ENCODE measurements around the gene RANBP1. TPM values are rescaled to one million over a fixed set of nuclear protein-coding genes. Genes with fewer than 3 reads are reported as not detected.

RANBP1 gene
- total RNA-seq, 4 donors from 2014 or later = 79.4 to 147 (median 120) TPM

DNA sequence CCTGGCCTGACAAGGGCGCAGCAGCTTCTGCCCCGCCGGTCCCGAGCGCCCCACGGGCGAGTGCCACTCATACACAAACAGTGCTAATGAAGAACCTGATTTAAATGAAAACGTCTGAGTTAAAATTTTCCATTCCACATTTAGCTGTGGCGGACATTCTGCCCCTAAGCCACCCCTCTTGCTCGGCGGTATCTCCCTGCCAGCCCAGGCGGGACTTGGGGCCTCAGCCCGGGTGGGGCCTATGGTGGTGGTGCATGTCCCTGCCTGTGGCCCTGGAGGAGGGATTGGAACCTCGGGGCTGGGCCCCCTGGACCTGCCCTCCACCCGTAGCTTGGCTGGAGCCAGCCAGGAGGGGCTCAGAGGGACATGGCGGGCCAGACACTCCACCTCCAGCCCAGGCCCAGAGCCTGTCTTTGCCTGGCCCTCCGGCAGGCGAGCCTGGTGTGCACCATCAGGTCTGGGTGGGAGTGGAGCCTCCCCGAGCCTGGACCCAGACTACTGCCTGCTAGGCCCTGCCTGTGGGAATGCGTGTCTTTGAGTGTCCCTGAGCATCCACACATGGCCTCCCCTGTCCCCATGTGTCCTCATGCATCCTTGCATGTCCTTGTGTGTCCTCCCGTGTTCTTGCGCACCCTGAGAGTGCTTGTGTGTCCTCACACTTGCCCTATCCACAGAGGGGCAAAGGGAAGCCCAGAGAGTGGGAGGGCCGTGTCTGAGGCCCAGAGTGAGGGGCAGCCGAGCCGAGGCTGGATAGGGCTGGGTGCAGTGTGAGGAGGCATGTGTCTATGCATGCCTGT is 20.1 kb downstream of the RANBP1 start:
- in situ Hi-C loops (cut with MboI; ENCODE audit: low sequenced_read_pairs in 4 of 4) = no loop called here
- Histone ChIP-seq H3K36me3 (no peaks in the 10 kb centered on the region), H3K27me3 (no peaks in the 10 kb centered on the region), H3K9me3 (no peaks in the 10 kb centered on the region), H3K4me3 (no peak overlapping the region), H3K27ac (peak overlapping the region in 1 of 4 donors; percentile 9), H3K4me1 (peaks cover 47 to 65% of the 10 kb centered on the region in 2 donors)
- no peak for DNase-seq
- no peak for ATAC-seq
- intact Hi-C loops (cut with DNase I; ENCODE audit: low total_unique reads) = no loop called here
- TF ChIP-seq, protein P1, sequence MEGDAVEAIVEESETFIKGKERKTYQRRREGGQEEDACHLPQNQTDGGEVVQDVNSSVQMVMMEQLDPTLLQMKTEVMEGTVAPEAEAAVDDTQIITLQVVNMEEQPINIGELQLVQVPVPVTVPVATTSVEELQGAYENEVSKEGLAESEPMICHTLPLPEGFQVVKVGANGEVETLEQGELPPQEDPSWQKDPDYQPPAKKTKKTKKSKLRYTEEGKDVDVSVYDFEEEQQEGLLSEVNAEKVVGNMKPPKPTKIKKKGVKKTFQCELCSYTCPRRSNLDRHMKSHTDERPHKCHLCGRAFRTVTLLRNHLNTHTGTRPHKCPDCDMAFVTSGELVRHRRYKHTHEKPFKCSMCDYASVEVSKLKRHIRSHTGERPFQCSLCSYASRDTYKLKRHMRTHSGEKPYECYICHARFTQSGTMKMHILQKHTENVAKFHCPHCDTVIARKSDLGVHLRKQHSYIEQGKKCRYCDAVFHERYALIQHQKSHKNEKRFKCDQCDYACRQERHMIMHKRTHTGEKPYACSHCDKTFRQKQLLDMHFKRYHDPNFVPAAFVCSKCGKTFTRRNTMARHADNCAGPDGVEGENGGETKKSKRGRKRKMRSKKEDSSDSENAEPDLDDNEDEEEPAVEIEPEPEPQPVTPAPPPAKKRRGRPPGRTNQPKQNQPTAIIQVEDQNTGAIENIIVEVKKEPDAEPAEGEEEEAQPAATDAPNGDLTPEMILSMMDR (IDR thresholded peaks at IDR 0.05 in 4 of 5, conservative IDR thresholded peaks at IDR 0.05 in 1 of 5) = no peak
- TF ChIP-seq POLR2A (IDR thresholded peaks at IDR 0.05) = no peak

DNA sequence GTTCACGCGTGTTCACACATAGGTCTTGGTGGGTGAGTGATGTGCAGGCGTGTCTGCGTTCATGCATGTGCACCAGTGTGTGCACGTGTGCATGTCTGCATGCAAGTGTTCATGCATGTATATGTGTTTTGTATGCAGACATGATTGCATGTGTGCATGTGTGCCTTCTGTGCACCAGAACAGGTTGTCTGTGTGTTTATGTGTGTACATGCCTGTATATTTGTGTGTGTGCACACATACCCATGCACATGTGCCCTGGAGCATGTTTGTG is 20.6 kb downstream of the RANBP1 start:
- H3K36me3 ChIP-seq = no peaks in the 10 kb centered on the region
- in situ Hi-C loops (cut with MboI; ENCODE audit: low sequenced_read_pairs in 4 of 4) = no loop called here

DNA sequence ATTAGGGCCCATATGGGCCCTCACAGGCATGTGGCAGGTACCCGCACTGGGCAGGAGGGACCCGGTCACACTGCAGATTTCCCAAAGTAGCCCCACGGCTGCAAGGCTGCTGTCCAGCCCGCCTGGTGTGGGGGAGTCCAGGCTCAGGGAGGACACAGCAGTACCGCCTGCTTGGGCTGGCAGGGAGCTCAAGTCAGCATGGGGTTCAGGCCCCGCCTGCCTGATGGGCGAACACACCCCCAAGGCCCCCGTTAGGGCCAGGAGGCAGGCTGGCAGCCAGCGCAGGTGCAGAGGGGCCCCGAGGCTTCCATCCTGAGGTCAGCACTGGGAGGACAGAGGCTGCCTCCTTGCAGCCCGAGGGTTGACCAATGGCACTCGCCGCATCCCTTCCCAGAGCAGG is 21.2 kb downstream of the RANBP1 start:
- no peak for ATAC-seq
- in situ Hi-C loops (cut with MboI; ENCODE audit: low sequenced_read_pairs in 4 of 4) = no loop called here

More for the DNA sequence above, 20.6 kb downstream of the RANBP1 start:
- TF ChIP-seq POLR2A (IDR thresholded peaks at IDR 0.05) = no peak
- TF ChIP-seq, protein P1 (IDR thresholded peaks at IDR 0.05 in 4 of 5, conservative IDR thresholded peaks at IDR 0.05 in 1 of 5) = no peak
- H3K4me1 ChIP-seq = peaks cover 47 to 65% of the 10 kb centered on the region in 2 donors
- intact Hi-C loops (cut with DNase I; ENCODE audit: low total_unique reads) = no loop called here
- no peaks in the 10 kb centered on the region for H3K27me3 ChIP-seq
- H3K27ac ChIP-seq = no peak overlapping the region
- no peaks in the 10 kb centered on the region for H3K9me3 ChIP-seq
- no peak for DNase-seq
- ATAC-seq = no peak
- no peak overlapping the region for H3K4me3 ChIP-seq

DNA sequence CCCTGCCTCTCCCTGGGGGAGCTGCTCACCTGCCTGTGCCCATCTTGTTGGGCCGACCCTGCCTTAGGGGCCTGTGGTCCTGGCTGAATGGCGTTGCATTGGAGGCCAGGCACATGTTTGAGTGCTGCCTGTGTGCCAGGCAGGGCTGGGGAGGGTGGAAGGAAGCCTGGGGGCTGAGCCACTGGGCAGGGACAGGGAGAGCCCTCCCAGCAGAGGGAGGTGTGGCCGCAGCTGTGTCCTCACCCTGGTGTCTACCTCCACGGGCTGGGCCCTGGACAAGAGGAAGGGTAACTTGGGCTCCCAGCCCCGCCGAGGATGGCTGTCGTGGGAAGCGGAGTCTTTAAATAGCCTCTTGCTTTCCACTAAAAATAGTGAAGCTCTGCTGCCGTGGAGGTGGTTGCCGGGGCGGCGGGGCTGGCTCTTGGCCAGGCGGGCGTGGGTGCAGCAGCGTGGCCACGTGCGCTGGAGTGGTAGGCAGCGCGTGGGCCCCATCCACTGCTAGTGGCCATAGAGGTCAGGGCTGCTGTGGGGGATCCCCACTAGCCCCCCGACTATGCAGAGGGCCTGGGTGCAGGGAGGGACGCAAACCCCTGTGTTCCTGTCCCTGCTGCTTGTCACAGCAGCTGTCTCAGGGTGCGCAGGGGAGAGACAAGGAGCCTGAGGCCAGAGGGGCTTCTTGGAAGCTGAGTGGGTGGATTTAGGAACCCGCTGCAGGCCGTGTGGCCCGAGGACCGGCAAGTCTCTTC is 21.9 kb downstream of the RANBP1 start:
- no peaks in the 10 kb centered on the region for H3K9me3 ChIP-seq
- no peak for TF ChIP-seq POLR2A (IDR thresholded peaks at IDR 0.05)
- TF ChIP-seq, protein P1 (IDR thresholded peaks at IDR 0.05 in 4 of 5, conservative IDR thresholded peaks at IDR 0.05 in 1 of 5) = no peak
- DNase-seq (no peak), ATAC-seq (peak; percentile 7 to 16)
- intact Hi-C loops (cut with DNase I; ENCODE audit: low total_unique reads) (no loop called here), in situ Hi-C loops (cut with MboI; ENCODE audit: low sequenced_read_pairs in 4 of 4) (no loop called here)
- H3K4me3 ChIP-seq = peak overlapping the region in 2 of 4 donors; percentile 2 to 24
- H3K27ac ChIP-seq = peak overlapping the region; percentile 10 to 62 (median 46)
- H3K36me3 ChIP-seq = peaks cover 0 to 3% of the 10 kb centered on the region in 2 donors
- H3K4me1 ChIP-seq = peaks cover 43 to 57% of the 10 kb centered on the region in 2 donors
- no peaks in the 10 kb centered on the region for H3K27me3 ChIP-seq

More for the DNA sequence above, 21.2 kb downstream of the RANBP1 start:
- H3K9me3 ChIP-seq = no peaks in the 10 kb centered on the region
- H3K27ac ChIP-seq = peak overlapping the region in 2 of 4 donors; percentile 48 to 62
- peaks cover 47 to 65% of the 10 kb centered on the region in 2 donors for H3K4me1 ChIP-seq
- no peaks in the 10 kb centered on the region for H3K27me3 ChIP-seq
- no peak for DNase-seq
- no peak overlapping the region for H3K4me3 ChIP-seq
- TF ChIP-seq POLR2A (IDR thresholded peaks at IDR 0.05) = no peak
- TF ChIP-seq, protein P1 (IDR thresholded peaks at IDR 0.05 in 4 of 5, conservative IDR thresholded peaks at IDR 0.05 in 1 of 5) = no peak
- H3K36me3 ChIP-seq = no peaks in the 10 kb centered on the region
- intact Hi-C loops (cut with DNase I; ENCODE audit: low total_unique reads) = no loop called here

All from gastrocnemius medialis (tissue), 4 donors.